ENCODE data around the gene MR1. TPM values are rescaled to one million over a fixed set of nuclear protein-coding genes. Genes with fewer than 3 reads are reported as not detected.
A peak's percentile ranks its signal among the peaks of the same experiment; 100 is the strongest.

The MR1 gene
- total and polyA plus RNA-seq, 9 of the 15 experiments (the other 6 are each of a cell fraction or from before 2014, with no cell fraction given) = 9.7 to 21.7 (median 15.6) TPM

GRCh38 chr1:181087400-181087901, 53.7 kb downstream of the MR1 start (continued):
- TF ChIP-seq TBL1XR1 (IDR thresholded peaks at IDR 0.05; ENCODE audit: low read length in 2 of 2) (no peak), BCLAF1 (IDR thresholded peaks at IDR 0.05; ENCODE audit: borderline replicate concordance in 1 of 2, control insufficient read depth in 1 of 2, low read depth in 2 of 2, low read length in 1 of 2) (no peak), ETS2 (tag; IDR thresholded peaks at IDR 0.05; ENCODE audit: borderline replicate concordance, poor library complexity, severe bottlenecking) (no peak), ATF6 (CRISPR knock-in tag; IDR thresholded peaks at IDR 0.05) (no peak), ZNF507 (tag; conservative IDR thresholded peaks at IDR 0.05) (no peak), FOXM1 (IDR thresholded peaks at IDR 0.05; ENCODE audit: low read depth) (no peak), FOXM1 (CRISPR knock-in tag; IDR thresholded peaks at IDR 0.05; ENCODE audit: low read depth) (no peak), ZNF232 (CRISPR knock-in tag; IDR thresholded peaks at IDR 0.05) (no peak), ZNF561 (CRISPR knock-in tag; conservative IDR thresholded peaks at IDR 0.05) (no peak), RBM39 (optimal IDR thresholded peaks at IDR 0.05; ENCODE audit: low read depth, low read length) (no peak), BCOR (IDR thresholded peaks at IDR 0.05) (no peak), DIDO1 (tag; IDR thresholded peaks at IDR 0.05; ENCODE audit: low read depth) (no peak), NFIC (IDR thresholded peaks at IDR 0.05) (no peak), PPARD (CRISPR knock-in tag; IDR thresholded peaks at IDR 0.05) (no peak), NELFE (IDR thresholded peaks at IDR 0.05; ENCODE audit: insufficient read depth, insufficient read length) (no peak), HNRNPLL (IDR thresholded peaks at IDR 0.05; ENCODE audit: low read depth, low read length, poor library complexity, severe bottlenecking) (no peak), SREBF1 (IDR thresholded peaks at IDR 0.05; ENCODE audit: borderline replicate concordance, low read depth, low read length) (no peak), IFI16 (CRISPR knock-in tag; IDR thresholded peaks at IDR 0.05) (no peak), ZNF217 (CRISPR knock-in tag; IDR thresholded peaks at IDR 0.05) (no peak), RBM17 (IDR thresholded peaks at IDR 0.05; ENCODE audit: borderline replicate concordance, low read depth, low read length) (no peak)
- TF ChIP-seq, protein P1, sequence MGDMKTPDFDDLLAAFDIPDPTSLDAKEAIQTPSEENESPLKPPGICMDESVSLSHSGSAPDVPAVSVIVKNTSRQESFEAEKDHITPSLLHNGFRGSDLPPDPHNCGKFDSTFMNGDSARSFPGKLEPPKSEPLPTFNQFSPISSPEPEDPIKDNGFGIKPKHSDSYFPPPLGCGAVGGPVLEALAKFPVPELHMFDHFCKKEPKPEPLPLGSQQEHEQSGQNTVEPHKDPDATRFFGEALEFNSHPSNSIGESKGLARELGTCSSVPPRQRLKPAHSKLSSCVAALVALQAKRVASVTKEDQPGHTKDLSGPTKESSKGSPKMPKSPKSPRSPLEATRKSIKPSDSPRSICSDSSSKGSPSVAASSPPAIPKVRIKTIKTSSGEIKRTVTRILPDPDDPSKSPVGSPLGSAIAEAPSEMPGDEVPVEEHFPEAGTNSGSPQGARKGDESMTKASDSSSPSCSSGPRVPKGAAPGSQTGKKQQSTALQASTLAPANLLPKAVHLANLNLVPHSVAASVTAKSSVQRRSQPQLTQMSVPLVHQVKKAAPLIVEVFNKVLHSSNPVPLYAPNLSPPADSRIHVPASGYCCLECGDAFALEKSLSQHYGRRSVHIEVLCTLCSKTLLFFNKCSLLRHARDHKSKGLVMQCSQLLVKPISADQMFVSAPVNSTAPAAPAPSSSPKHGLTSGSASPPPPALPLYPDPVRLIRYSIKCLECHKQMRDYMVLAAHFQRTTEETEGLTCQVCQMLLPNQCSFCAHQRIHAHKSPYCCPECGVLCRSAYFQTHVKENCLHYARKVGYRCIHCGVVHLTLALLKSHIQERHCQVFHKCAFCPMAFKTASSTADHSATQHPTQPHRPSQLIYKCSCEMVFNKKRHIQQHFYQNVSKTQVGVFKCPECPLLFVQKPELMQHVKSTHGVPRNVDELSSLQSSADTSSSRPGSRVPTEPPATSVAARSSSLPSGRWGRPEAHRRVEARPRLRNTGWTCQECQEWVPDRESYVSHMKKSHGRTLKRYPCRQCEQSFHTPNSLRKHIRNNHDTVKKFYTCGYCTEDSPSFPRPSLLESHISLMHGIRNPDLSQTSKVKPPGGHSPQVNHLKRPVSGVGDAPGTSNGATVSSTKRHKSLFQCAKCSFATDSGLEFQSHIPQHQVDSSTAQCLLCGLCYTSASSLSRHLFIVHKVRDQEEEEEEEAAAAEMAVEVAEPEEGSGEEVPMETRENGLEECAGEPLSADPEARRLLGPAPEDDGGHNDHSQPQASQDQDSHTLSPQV (IDR thresholded peaks at IDR 0.05) = peak; percentile 84
